MM.1S (cell line): ENCODE results near the gene CXCL5.
"Not testable (repeated sequence)": the region's sequence is repeated elsewhere in the genome, so short reads cannot be mapped to it uniquely, and the experiment has no call there.

Source experiments
- DNase-seq: peaks from one replicate; pipeline ENCODE4 v3.0.0-alpha.2; 2015
- H2AFZ ChIP-seq: fragments of 300-600 bp; sonication (generic); 2 replicates; pipeline ENCODE4 v1.6.0; 2016; ENCODE audit warnings: antibody characterized with exemption, low read length
- H3F3A ChIP-seq: fragments of 300-600 bp; sonication (generic); 2 replicates; pipeline ENCODE4 v1.6.1; 2016; ENCODE audit warnings: mild to moderate bottlenecking, antibody characterized with exemption, low read length, moderate library complexity, mixed read lengths; ENCODE audit not compliant: insufficient read depth
- H3K27ac ChIP-seq: fragments of 300-600 bp; sonication (generic); 2 replicates; pipeline ENCODE4 v1.5.1; 2016; ENCODE audit warnings: mild to moderate bottlenecking, low read length
- H3K27me3 ChIP-seq: fragments of 300-600 bp; sonication (generic); replicated peaks from 2 replicates; pipeline ENCODE4 v1.6.0; 2016; ENCODE audit warnings: low read length; ENCODE audit not compliant: insufficient read depth
- H3K36me3 ChIP-seq: fragments of 300-600 bp; sonication (generic); replicated peaks from 2 replicates; pipeline ENCODE4 v1.6.1; 2016; ENCODE audit warnings: mild to moderate bottlenecking, low read length, mixed read lengths; ENCODE audit not compliant: insufficient read depth
- H3K4me1 ChIP-seq: fragments of 300-600 bp; sonication (generic); 2 replicates; pipeline ENCODE4 v1.6.1; 2016; ENCODE audit warnings: low read length, mixed read lengths
- H3K4me2 ChIP-seq: fragments of 300-600 bp; sonication (generic); 2 replicates; pipeline ENCODE4 v1.6.0; 2016; ENCODE audit warnings: low read depth, low read length
- H3K4me3 ChIP-seq: fragments of 300-600 bp; sonication (generic); 2 replicates; pipeline ENCODE4 v1.5.1; 2016; ENCODE audit warnings: low read length, mixed read lengths
- H3K79me2 ChIP-seq: fragments of 300-600 bp; sonication (generic); 2 replicates; pipeline ENCODE4 v1.6.1; 2016; ENCODE audit warnings: mixed run types, low read length, mixed read lengths
- H3K9ac ChIP-seq: fragments of 300-600 bp; sonication (generic); 2 replicates; pipeline ENCODE4 v1.6.1; 2016; ENCODE audit warnings: low read length, mixed read lengths
- H3K9me2 ChIP-seq: fragments of 300-600 bp; sonication (generic); replicated peaks from 2 replicates; pipeline ENCODE4 v1.6.1; 2016; ENCODE audit warnings: mild to moderate bottlenecking, low read length, mixed read lengths; ENCODE audit not compliant: insufficient read depth
- H3K9me3 ChIP-seq: fragments of 300-600 bp; sonication (generic); replicated peaks from 2 replicates; pipeline ENCODE4 v1.6.1; 2016; ENCODE audit warnings: mild to moderate bottlenecking, low read length, mixed read lengths; ENCODE audit not compliant: insufficient read depth
- H4K20me1 ChIP-seq: fragments of 300-600 bp; sonication (generic); 2 replicates; pipeline ENCODE4 v1.6.1; 2016; ENCODE audit warnings: mild to moderate bottlenecking, low read length, moderate library complexity, mixed read lengths; ENCODE audit not compliant: insufficient read depth
- CTCF ChIP-seq: fragments of 300-600 bp; sonication (generic); IDR thresholded peaks from 2 replicates; pipeline ENCODE4 v1.5.1; 2016; ENCODE audit warnings: antibody characterized with exemption, low read length, mixed read lengths
- EZH2 ChIP-seq: fragments of 300-600 bp; sonication (generic); optimal IDR thresholded peaks from 2 replicates; pipeline ENCODE3; 2017; ENCODE audit warnings: low read depth, mild to moderate bottlenecking, antibody characterized with exemption, low read length, mixed read lengths
- EZH2phosphoT487 ChIP-seq: fragments of 300-600 bp; sonication (generic); IDR thresholded peaks from 2 replicates; pipeline ENCODE4 v1.6.1; 2018; ENCODE audit warnings: antibody characterized with exemption, low read length

CXCL5 gene

GRCh38 chr4:73952352-73952751, 46.1 kb downstream of the CXCL5 start:
- DNase-seq = no peak
- H3K4me1 ChIP-seq = no peaks in the 10 kb centered on the region
- no peak overlapping the region for H3K4me2 ChIP-seq

GRCh38 chr4:73950376-73950920, 48.0 kb downstream of the CXCL5 start:
- not testable (repeated sequence) for H3K9me2 ChIP-seq, H3K79me2 ChIP-seq, H3K36me3 ChIP-seq, H3F3A ChIP-seq, H3K27me3 ChIP-seq, H3K4me3 ChIP-seq, H3K4me2 ChIP-seq, H3K9ac ChIP-seq, H3K9me3 ChIP-seq, H2AFZ ChIP-seq, H3K4me1 ChIP-seq, H3K27ac ChIP-seq, H4K20me1 ChIP-seq, DNase-seq

More at GRCh38 chr4:73952352-73952751, 46.1 kb downstream of the CXCL5 start:
- Histone ChIP-seq H3K36me3 (no peaks in the 10 kb centered on the region), H3K9me2 (no peaks in the 10 kb centered on the region), H3K4me3 (no peak overlapping the region), H3K9ac (no peak overlapping the region), H3K27ac (no peak overlapping the region), H3K79me2 (no peaks in the 10 kb centered on the region), H3F3A (no peaks in the 10 kb centered on the region), H4K20me1 (no peaks in the 10 kb centered on the region), H3K9me3 (no peaks in the 10 kb centered on the region), H3K27me3 (no peaks in the 10 kb centered on the region), H2AFZ (no peak overlapping the region)
- TF ChIP-seq EZH2phosphoT487 = no peak
- no peak for TF ChIP-seq EZH2
- TF ChIP-seq CTCF = no peak

GRCh38 chr4:73948990-73949706, 49.3 kb downstream of the CXCL5 start:
- Histone ChIP-seq H3K4me1 (no peaks in the 10 kb centered on the region), H3K9me3 (no peaks in the 10 kb centered on the region), H3K27me3 (no peaks in the 10 kb centered on the region), H3K36me3 (no peaks in the 10 kb centered on the region), H3K27ac (no peak overlapping the region), H3F3A (no peaks in the 10 kb centered on the region), H3K9me2 (no peaks in the 10 kb centered on the region), H3K9ac (no peak overlapping the region), H4K20me1 (no peaks in the 10 kb centered on the region), H3K4me3 (no peak overlapping the region), H2AFZ (no peak overlapping the region), H3K79me2 (no peaks in the 10 kb centered on the region), H3K4me2 (no peak overlapping the region)
- no peak for DNase-seq
- TF ChIP-seq EZH2 (no peak), EZH2phosphoT487 (no peak), CTCF (no peak)

- Histone ChIP-seq H3K27ac (no peak overlapping the region), H3F3A (no peaks in the 10 kb centered on the region), H3K36me3 (no peaks in the 10 kb centered on the region), H3K4me3 (no peak overlapping the region), H2AFZ (no peak overlapping the region), H4K20me1 (no peaks in the 10 kb centered on the region), H3K27me3 (no peaks in the 10 kb centered on the region), H3K4me2 (no peak overlapping the region), H3K4me1 (no peaks in the 10 kb centered on the region), H3K9me3 (no peaks in the 10 kb centered on the region), H3K9ac (no peak overlapping the region), H3K9me2 (no peaks in the 10 kb centered on the region), H3K79me2 (no peaks in the 10 kb centered on the region)
- no peak for DNase-seq
- no peak for TF ChIP-seq EZH2phosphoT487
- TF ChIP-seq CTCF = no peak
- no peak for TF ChIP-seq EZH2
Observed at GRCh38 chr4:73948291-73948690, 50.2 kb downstream of the CXCL5 start.
